IPS DF 4.7 (cell line): ENCODE results near the gene JUNB.

ENCODE experiments used
- DNase-seq: peaks from one replicate; pipeline ENCODE4 v3.0.0-alpha.2; 2013; ENCODE audit warnings: low spot score; ENCODE audit errors: extremely low read depth

Gene JUNB

DNA sequence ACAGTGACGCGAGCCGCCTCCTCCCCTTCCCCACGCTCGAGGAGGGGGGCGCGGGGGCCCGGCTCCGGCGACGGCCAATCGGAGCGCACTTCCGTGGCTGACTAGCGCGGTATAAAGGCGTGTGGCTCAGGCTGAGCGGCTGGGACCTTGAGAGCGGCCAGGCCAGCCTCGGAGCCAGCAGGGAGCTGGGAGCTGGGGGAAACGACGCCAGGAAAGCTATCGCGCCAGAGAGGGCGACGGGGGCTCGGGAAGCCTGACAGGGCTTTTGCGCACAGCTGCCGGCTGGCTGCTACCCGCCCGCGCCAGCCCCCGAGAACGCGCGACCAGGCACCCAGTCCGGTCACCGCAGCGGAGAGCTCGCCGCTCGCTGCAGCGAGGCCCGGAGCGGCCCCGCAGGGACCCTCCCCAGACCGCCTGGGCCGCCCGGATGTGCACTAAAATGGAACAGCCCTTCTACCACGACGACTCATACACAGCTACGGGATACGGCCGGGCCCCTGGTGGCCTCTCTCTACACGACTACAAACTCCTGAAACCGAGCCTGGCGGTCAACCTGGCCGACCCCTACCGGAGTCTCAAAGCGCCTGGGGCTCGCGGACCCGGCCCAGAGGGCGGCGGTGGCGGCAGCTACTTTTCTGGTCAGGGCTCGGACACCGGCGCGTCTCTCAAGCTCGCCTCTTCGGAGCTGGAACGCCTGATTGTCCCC, at the start of gene JUNB:
JUNB (plus strand) TSS at position 142 of the 706 bp plus-strand sequence; CDS start at position 428, 286 bp downstream.
- no peak for DNase-seq

DNA sequence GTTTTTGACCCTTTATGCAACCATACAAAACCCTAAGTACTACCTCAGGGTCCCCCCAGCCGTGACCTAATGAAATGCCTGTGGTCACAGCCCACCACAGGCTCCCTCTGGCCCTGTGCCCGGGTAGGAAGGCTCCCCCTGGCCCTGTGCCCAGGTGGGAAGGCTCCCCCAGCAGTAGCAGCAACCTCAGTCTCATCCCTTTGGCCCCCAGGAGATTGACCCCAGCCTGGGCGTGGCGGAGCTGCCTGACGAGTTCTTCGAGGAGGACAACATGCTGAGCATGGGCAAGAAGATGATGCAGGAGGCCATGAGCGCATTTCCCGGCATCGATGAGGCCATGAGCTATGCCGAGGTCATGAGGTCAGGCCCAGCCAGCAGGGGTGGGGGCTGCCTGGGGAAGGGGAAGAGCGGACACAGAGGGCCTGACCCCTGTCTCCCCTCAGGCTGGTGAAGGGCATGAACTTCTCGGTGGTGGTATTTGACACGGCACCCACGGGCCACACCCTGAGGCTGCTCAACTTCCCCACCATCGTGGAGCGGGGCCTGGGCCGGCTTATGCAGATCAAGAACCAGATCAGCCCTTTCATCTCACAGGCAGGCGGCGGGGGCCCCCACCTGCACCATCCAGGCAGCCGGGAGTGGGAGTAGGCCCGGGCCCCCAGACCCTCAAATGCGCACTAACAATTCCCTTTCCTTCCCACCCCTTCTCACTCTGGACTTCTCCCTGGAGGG, 46.0 kb upstream of the JUNB start:
- no peak for DNase-seq

DNA sequence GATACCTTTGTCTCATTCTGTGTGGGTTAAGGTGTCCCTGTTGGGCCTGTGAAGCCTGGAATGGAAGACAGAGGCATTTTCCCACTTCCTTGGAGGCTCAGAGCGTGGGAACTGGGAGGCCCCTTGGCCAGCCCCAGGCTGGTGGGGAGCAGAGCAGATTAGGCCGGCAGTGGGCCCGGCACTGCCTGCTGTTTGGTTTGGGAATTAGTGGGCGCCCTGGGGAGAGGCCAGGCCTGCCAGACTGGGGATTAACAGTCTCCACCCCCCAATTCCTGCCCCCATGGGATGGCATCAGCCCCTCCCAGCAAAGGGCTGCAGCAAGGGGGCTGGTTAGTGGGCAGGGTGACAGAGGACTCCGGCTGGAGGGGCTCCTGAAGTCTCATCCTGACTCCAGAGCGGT, 42.8 kb upstream of the JUNB start:
- DNase-seq, result no peak

GRCh38 chr19:12749938-12750521, 41.3 kb upstream of the JUNB start:
- no peak for DNase-seq

GRCh38 chr19:12750851-12751250, 40.4 kb upstream of the JUNB start:
- no peak for DNase-seq

DNA sequence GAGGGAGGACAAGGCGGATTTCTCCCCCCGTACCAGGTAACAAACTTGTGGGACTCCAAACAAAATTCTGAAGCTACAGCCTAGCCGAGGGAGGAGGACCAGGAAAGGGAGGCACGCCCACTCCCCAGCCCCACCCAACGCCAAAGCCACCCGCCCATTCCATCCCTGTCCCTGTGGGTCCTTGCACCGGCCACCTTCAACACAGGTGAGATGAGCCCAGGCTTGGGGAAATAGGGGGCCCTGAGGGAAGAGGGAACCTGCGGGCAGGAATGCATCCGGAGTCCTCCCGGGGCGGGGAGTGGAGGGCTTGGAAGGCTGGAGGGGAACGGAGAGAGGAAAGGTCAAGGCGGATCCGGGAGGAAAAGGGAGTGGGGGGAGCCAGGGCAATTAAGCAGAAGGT, 39.7 kb upstream of the JUNB start, which contains the start of gene BEST2:
BEST2 (plus strand) TSS at position 157 of the 400 bp plus-strand sequence. CDS start 802 bp downstream, outside the sequence.
- no peak for DNase-seq

- DNase-seq, result no peak
Measured at GRCh38 chr19:12752056-12752781, 39.1 kb upstream of the JUNB start.

DNA sequence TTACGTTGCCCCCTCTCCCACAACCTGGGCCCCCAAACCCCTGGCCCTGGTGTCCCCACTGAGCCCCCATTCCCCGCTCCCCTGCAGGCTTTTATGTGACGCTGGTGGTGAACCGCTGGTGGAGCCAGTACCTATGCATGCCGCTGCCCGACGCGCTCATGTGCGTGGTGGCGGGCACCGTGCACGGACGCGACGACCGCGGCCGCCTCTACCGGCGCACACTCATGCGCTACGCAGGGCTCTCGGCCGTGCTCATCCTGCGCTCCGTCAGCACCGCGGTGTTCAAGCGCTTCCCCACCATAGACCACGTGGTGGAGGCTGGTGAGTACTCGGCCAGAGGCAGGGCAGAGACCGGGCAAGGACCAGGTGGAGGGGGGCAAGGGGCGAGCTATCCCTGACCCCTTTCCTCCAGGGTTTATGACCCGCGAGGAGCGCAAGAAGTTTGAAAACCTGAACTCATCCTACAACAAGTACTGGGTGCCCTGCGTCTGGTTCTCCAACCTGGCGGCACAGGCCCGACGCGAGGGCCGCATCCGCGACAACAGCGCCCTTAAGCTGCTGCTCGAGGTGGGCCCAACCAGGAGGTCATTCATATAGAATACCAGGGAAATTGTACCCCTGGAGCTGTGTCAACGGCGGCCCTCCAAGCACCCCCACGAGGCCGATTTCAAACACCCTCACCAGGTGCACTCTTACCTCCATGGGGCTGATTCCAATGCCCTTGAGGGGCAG, 36.7 kb upstream of the JUNB start:
- no peak for DNase-seq

GRCh38 chr19:12756150-12756883, 35.0 kb upstream of the JUNB start:
- DNase-seq, result no peak

GRCh38 chr19:12757544-12758274, 33.6 kb upstream of the JUNB start:
- no peak for DNase-seq

GRCh38 chr19:12759686-12760085, 31.6 kb upstream of the JUNB start:
- no peak for DNase-seq

- no peak for DNase-seq
Measured at GRCh38 chr19:12763100-12763499, 28.2 kb upstream of the JUNB start.

- no peak for DNase-seq
Measured at GRCh38 chr19:12764698-12765097, 26.6 kb upstream of the JUNB start.

DNA sequence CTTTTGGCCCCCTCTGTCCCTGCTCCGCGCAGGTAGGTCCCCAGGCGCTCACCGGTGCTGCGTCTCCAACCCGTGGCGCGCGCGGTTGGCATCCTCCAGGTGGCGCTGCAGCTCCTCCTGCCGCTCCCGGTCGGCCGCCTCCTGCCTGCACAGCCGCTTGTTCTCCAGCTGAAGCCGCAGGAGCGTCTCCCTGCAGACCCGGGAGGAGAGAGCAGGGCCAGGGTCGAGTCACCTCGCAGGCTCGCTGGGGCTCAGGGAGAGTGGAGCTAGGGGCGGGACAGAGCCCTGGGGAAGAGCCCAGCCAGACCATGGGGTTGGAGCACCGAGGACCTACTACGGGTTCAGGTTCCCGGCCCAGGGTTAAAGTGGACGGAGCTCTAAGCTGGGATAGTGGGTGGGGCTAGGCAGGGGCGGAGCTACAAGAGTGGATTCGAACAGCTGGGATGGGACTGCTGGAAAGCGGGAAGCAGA, 25.2 kb upstream of the JUNB start:
- no peak for DNase-seq

GRCh38 chr19:12767150-12767549, 24.1 kb upstream of the JUNB start:
- DNase-seq, result no peak

DNA sequence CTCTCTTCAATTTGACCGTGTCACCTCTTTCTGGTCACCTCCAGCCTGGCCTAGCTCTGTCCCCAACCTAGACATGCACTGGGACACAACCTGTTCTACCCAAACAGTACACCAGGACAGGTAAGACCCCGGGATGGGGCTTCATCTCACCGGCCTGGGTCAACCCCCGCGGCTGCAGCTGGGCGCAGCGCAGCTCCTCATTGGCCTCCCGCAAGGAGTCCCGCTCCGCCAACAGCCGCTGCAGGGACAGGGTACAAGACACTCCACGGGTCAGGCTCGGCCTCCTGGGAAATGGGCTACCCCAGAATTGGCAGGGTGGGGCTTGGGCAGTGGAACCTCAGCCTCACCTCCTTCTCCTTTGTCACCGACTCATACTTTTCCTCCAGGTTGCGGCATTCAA, 23.6 kb upstream of the JUNB start:
- no peak for DNase-seq

DNA sequence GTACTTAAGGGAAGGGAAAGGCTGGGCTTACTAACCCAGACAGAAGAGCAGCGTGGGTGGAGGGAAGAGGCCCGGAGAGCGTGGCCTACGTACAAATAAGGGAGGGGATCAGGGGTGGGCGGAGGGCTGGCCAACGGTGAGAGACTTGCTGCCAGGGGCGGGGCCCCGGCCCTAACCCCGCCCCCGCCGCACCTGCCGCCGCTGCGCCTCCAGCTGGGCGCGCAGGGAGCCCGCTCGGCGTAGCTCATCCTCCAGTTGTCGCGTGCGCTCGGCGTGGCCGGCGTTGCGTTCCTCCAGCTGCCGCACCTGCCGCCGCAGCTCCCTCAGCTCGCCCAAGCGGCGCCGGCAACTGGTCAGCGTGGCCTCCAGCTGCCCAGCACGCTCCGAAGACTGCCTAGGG, 21.6 kb upstream of the JUNB start:
- no peak for DNase-seq

- DNase-seq, result no peak
Measured at GRCh38 chr19:12770922-12771321, 20.4 kb upstream of the JUNB start.

- DNase-seq, result no peak
Measured at GRCh38 chr19:12772323-12772722, 19.0 kb upstream of the JUNB start.

GRCh38 chr19:12773571-12773970, 17.7 kb upstream of the JUNB start:
- no peak for DNase-seq
